PC-9 (cell line): Measurements from ENCODE around the gene CD7.

Experiments
- EZH2 ChIP-seq: fragments of 200-600 bp; sonication (generic); IDR thresholded peaks from 2 replicates; pipeline ENCODE4 v1.8.0; 2017; ENCODE audit warnings: antibody characterized with exemption, low read depth
- TF ChIP-seq, protein P1 (sequence below): fragments of 200-600 bp; sonication (generic); conservative IDR thresholded peaks from 2 replicates; pipeline ENCODE4 v1.6.1; 2017; ENCODE audit warnings: mixed run types, antibody characterized with exemption, mild to moderate bottlenecking, moderate library complexity

DNA sequence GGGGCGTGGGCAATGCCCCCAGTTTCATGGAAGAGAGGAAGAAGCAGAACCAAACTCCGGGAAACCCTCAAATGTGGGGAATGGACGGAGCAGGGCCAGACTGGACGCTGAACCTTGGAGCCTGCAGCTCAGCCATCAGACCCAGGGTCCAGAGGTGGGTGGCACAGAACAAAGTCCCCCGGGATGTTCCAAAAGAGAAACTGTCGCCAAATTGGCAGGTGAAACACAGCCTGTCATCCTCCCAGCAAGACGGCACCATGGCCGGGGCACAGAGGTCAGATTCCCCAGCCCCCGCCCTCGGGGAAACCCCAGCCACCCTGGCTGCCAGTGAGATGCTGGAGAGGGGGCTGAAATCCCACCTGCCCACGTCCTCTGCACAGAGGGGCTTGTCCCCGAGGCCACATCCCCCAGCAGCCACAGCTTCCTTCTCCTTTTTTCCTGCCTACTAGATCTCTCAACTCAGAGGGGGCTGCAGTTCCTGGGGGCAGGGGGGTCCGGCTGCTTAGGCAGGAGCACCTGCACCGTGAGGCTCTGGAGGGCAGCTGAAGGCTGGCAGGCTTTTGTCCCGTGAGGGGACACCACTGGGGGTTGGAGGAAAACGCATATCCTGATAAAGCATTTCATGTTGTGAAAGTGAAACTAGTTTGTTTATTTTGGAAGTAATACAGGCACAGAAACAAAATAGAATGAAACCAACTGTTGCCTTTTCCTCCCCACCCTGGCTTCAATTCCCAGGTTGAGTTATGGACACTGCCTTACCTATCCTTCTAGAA, 17.4 kb upstream of the CD7 start:
- TF ChIP-seq, protein P1, sequence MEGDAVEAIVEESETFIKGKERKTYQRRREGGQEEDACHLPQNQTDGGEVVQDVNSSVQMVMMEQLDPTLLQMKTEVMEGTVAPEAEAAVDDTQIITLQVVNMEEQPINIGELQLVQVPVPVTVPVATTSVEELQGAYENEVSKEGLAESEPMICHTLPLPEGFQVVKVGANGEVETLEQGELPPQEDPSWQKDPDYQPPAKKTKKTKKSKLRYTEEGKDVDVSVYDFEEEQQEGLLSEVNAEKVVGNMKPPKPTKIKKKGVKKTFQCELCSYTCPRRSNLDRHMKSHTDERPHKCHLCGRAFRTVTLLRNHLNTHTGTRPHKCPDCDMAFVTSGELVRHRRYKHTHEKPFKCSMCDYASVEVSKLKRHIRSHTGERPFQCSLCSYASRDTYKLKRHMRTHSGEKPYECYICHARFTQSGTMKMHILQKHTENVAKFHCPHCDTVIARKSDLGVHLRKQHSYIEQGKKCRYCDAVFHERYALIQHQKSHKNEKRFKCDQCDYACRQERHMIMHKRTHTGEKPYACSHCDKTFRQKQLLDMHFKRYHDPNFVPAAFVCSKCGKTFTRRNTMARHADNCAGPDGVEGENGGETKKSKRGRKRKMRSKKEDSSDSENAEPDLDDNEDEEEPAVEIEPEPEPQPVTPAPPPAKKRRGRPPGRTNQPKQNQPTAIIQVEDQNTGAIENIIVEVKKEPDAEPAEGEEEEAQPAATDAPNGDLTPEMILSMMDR = no peak
- no peak for TF ChIP-seq EZH2
